Retinal pigment epithelial cell (primary cell): ENCODE data around the gene PODNL1.

Experiments
- DNase-seq: peaks from one replicate; pipeline ENCODE4 v3.0.0-alpha.2; 2010; ENCODE audit warnings: low read depth
- H3K4me3 ChIP-seq: 2 replicates; pipeline ENCODE4 v1.5.1; 2011; ENCODE audit warnings: mild to moderate bottlenecking, low read length, control low read depth, moderate library complexity
- CTCF ChIP-seq: conservative IDR thresholded peaks from 2 replicates; pipeline ENCODE4 v1.5.1; 2011; ENCODE audit warnings: low read depth, low read length, control low read depth, inconsistent platforms

PODNL1 gene

DNA sequence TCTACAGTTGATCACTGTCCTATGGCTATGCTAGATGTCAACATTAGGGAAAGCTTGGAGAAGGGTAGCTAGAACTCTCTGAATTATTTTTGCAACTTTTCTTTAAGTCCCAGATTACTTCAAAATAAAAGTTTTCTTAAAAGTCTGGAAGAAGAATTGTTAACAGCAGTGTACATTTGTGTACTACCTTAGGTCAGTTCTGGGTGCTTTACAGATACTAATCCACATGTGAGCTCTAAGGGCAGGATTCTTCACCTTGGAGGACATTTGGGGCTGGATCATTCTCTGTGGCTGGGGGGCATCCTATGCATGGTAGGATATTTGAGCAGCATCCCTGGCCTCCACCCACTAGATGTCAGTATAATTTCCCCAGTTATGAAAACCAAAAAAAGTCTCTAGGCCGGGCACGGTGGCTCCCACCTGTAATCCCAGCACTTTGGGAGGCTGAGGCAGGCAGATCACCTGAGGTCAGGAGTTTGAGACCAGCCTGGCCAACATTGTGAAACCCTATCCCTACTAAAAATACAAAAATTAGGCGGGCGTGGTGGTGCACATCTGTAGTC lies 35.1 kb downstream of the PODNL1 start:
- TF ChIP-seq CTCF: peak; percentile 49
- no peak overlapping the region for H3K4me3 ChIP-seq
- DNase-seq: no peak

DNA sequence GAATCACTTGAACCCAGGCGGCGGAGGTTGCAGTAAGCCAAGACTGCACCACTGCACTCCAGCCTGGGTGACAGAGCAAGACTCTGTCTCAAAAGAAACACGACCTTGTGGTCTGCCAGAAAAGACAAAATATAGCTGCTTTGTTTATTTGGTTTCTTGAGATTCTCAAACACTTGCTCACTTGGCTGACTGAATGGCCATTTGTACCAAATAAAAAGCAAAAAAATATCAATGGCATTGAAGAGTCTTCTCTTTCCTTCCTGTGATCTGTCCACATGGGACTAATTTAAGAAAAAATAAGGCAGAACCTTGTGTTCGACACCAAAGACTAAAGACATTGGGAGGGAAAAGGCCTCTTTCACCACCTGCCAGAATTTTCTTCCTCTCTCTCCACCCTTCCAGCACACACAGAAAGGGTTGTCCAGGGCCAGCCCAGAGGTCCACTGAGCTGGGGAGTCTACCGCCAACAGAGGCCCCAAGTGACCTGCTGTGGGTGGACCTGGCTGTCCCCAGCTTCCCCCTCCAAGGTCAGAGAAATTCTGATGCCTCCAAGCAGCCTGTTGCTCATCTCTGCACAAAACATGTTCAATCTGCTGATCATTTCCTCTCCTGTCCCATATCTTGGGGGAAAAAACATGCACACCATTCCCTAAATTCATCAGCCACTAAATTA lies 38.2 kb downstream of the PODNL1 start:
- H3K4me3 ChIP-seq: no peak overlapping the region
- no peak for TF ChIP-seq CTCF
- DNase-seq: no peak

- no peak for DNase-seq
- TF ChIP-seq CTCF: no peak
- no peak overlapping the region for H3K4me3 ChIP-seq
These were observed 38.8 kb downstream of the PODNL1 start for GRCh38 chr19:13899393-13899792.

DNA sequence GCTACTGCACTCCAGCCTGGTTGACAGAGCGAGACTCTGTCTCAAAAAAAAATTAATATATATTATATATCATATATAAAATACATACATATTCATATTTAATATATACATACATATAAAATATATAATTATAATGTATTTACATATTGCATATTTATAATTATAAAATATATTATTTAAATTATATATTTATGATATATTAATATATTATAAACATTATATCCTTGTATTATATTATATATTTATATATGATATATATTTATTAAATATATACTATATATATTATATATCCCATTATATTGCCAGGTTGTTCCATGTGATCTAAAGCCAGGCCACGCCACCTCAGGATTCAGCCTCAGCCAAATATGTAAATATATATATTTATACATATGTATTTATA lies 42.0 kb downstream of the PODNL1 start:
- no peak for DNase-seq
- no peak overlapping the region for H3K4me3 ChIP-seq
- TF ChIP-seq CTCF: no peak

- DNase-seq: no peak
- H3K4me3 ChIP-seq: no peak overlapping the region
- no peak for TF ChIP-seq CTCF
These were observed 43.7 kb downstream of the PODNL1 start for GRCh38 chr19:13894552-13894951.

GRCh38 chr19:13892870-13893269 lies 45.3 kb downstream of the PODNL1 start:
- DNase-seq: no peak
- no peak for TF ChIP-seq CTCF
- no peak overlapping the region for H3K4me3 ChIP-seq

GRCh38 chr19:13890136-13890535 lies 48.1 kb downstream of the PODNL1 start:
- no peak for TF ChIP-seq CTCF
- DNase-seq: no peak
- no peak overlapping the region for H3K4me3 ChIP-seq
